Ramos (cell line): ENCODE measurements around the gene EIF2B2.

Experiments
- in situ Hi-C: fragments of 300-500 bp; cut with MboI; formaldehyde crosslinking; loops from one replicate; pipeline ENCODE4 v1.14.3; 2022; ENCODE audit warnings: low sequenced_read_pairs; ENCODE audit not compliant: unreplicated experiment

The EIF2B2 gene

GRCh38 chr14:75002392-75003249 lies at the start of gene EIF2B2:
Gene EIF2B2, plus strand, starts transcription at chr14:75002921. Its CDS starts 70 bp downstream, at chr14:75002991.
- in situ Hi-C loops, result no loop called here

GRCh38 chr14:74953686-74954085 lies 49.0 kb upstream of the EIF2B2 start:
- in situ Hi-C loops, result no loop called here

- in situ Hi-C loops, result no loop called here
Measured at GRCh38 chr14:74954232-74954946, 48.3 kb upstream of the EIF2B2 start.

GRCh38 chr14:74954947-74955228 lies 47.8 kb upstream of the EIF2B2 start:
- in situ Hi-C loops, result no loop called here

- in situ Hi-C loops, result no loop called here
Measured at GRCh38 chr14:74955229-74956026, 47.3 kb upstream of the EIF2B2 start, which contains the start of gene PGF. Gene PGF, minus strand, starts transcription at chr14:74955597. Its CDS starts 355 bp downstream, at chr14:74955242.

GRCh38 chr14:74956027-74956279 lies 46.8 kb upstream of the EIF2B2 start:
- in situ Hi-C loops, result no loop called here

GRCh38 chr14:74956280-74957072 lies 46.2 kb upstream of the EIF2B2 start:
- in situ Hi-C loops, result no loop called here

- in situ Hi-C loops, result no loop called here
Measured at GRCh38 chr14:74959596-74960180, 43.0 kb upstream of the EIF2B2 start.

- in situ Hi-C loops, result no loop called here
Measured at GRCh38 chr14:74960736-74961135, 42.0 kb upstream of the EIF2B2 start.

- in situ Hi-C loops, result no loop called here
Measured at GRCh38 chr14:74961238-74961911, 41.3 kb upstream of the EIF2B2 start.

GRCh38 chr14:74962046-74962445 lies 40.7 kb upstream of the EIF2B2 start:
- in situ Hi-C loops, result no loop called here

- in situ Hi-C loops, result no loop called here
Measured at GRCh38 chr14:74962493-74962892, 40.2 kb upstream of the EIF2B2 start.

GRCh38 chr14:74963178-74963704 lies 39.5 kb upstream of the EIF2B2 start:
- in situ Hi-C loops, result no loop called here

- in situ Hi-C loops, result no loop called here
Measured at GRCh38 chr14:74963705-74964271, 38.9 kb upstream of the EIF2B2 start.

GRCh38 chr14:74964787-74965485 lies 37.8 kb upstream of the EIF2B2 start:
- in situ Hi-C loops, result no loop called here

GRCh38 chr14:74965486-74966153 lies 37.1 kb upstream of the EIF2B2 start:
- in situ Hi-C loops, result no loop called here

GRCh38 chr14:74968811-74969210 lies 33.9 kb upstream of the EIF2B2 start:
- in situ Hi-C loops, result no loop called here
